Urinary bladder (tissue), 4 donors: Measurements from ENCODE around the gene PCDHGB4. TPM values are rescaled to one million over a fixed set of nuclear protein-coding genes. Genes with fewer than 3 reads are reported as not detected.
"Not testable (repeated sequence)": the region's sequence is repeated elsewhere in the genome, so short reads cannot be mapped to it uniquely, and the experiment has no call there.

Experiments used
- DNase-seq: peaks from one replicate; pipeline ENCODE4 v3.0.0-alpha.2; 2015; ENCODE audit errors: extremely low spot score
- H3K27ac ChIP-seq: one replicate; pipeline ENCODE4 v1.5.1; 2013; ENCODE audit warnings: low read depth, mild to moderate bottlenecking, moderate library complexity
- H3K36me3 ChIP-seq: one replicate; pipeline ENCODE4 v1.6.1; 2013; ENCODE audit warnings: mild to moderate bottlenecking, moderate library complexity; ENCODE audit not compliant: insufficient read depth
- H3K4me1 ChIP-seq: one replicate; pipeline ENCODE4 v1.6.1; 2013; ENCODE audit warnings: mild to moderate bottlenecking, moderate library complexity; ENCODE audit not compliant: insufficient read depth
- H3K4me3 ChIP-seq: one replicate; pipeline ENCODE4 v1.5.1; 2013; ENCODE audit warnings: low read depth, low read length
- WGBS: extraction: QIAGEN DNeasy Blood & Tissue Kit; methylation state at CpG from one replicate; pipeline ENCODE4 v1.1.7; 2013; 5-methylcytosine and 5-hydroxymethylcytosine counted together
- polyA plus RNA-seq: library from polyadenylated mRNA; stranded (reverse); fragments of 200-250 nt; gene quantifications from one replicate; pipeline ENCODE4 v1.2.3, GENCODE V29; 2013
- total RNA-seq: library from RNA; depleted of rRNA; stranded (reverse); fragments of >200 nt; gene quantifications from one replicate; pipeline ENCODE4 v1.2.3, GENCODE V29; 2014
- donor health status: healthy with polysubstance abuse.
- donor health status: healthy.

Gene PCDHGB4
- total RNA-seq = 11.7 TPM
- 2.4 TPM for polyA plus RNA-seq

- not testable (repeated sequence) for H3K27ac ChIP-seq, DNase-seq, H3K4me1 ChIP-seq, H3K36me3 ChIP-seq
- WGBS = 9% methylated on average over 19 of the region's 40 CpGs
- H3K4me3 ChIP-seq = peak within 1 kb of the TSS; percentile 23
Observed at GRCh38 chr5:141387557-141388311, at the start of gene PCDHGB4. Gene PCDHGB4 (plus strand): TSS chr5:141387698. CDS start chr5:141387885, 187 bp downstream.

GRCh38 chr5:141338538-141339306 is 48.8 kb upstream of the PCDHGB4 start, which contains the start of gene PCDHGA2:
Gene PCDHGA2 (plus strand): TSS chr5:141338760.
- Histone ChIP-seq H3K27ac (no peak within 1 kb of the TSS), H3K4me1 (no peaks in the 10 kb centered on the region), H3K36me3 (no peaks in the 10 kb centered on the region), H3K4me3 (peak within 1 kb of the TSS; percentile 0)
- no peak for DNase-seq
- WGBS = 9% methylated on average over 27 of the region's 27 CpGs

GRCh38 chr5:141340781-141341354 is 46.6 kb upstream of the PCDHGB4 start:
- not testable (repeated sequence) for H3K4me1 ChIP-seq, H3K4me3 ChIP-seq, H3K27ac ChIP-seq, DNase-seq, H3K36me3 ChIP-seq
- 65% methylated on average over 45 of the region's 45 CpGs for WGBS

- H3K4me3 ChIP-seq = no peak overlapping the region
- WGBS = 16% methylated on average over 1 of the region's 1 CpG
- H3K4me1 ChIP-seq = no peaks in the 10 kb centered on the region
- H3K36me3 ChIP-seq = no peaks in the 10 kb centered on the region
- DNase-seq = no peak
- H3K27ac ChIP-seq = no peak overlapping the region
Observed at GRCh38 chr5:141342773-141343172, 44.7 kb upstream of the PCDHGB4 start.

GRCh38 chr5:141343242-141343952 is 44.1 kb upstream of the PCDHGB4 start, which contains the start of gene PCDHGA3:
Gene PCDHGA3 (plus strand): TSS chr5:141343829. CDS start chr5:141344034, 205 bp downstream.
- no peaks in the 10 kb centered on the region for H3K4me1 ChIP-seq
- H3K4me3 ChIP-seq = peak within 1 kb of the TSS; percentile 30
- H3K27ac ChIP-seq = no peak within 1 kb of the TSS
- no peak for DNase-seq
- H3K36me3 ChIP-seq = no peaks in the 10 kb centered on the region
- 25% methylated on average over 9 of the region's 9 CpGs for WGBS

GRCh38 chr5:141343953-141344463 is 43.5 kb upstream of the PCDHGB4 start:
- 21% methylated on average over 31 of the region's 31 CpGs for whole genome bisulfite sequencing
- H3K4me1 ChIP-seq = no peaks in the 10 kb centered on the region
- DNase-seq = no peak
- H3K36me3 ChIP-seq = no peaks in the 10 kb centered on the region
- H3K27ac ChIP-seq = no peak overlapping the region
- H3K4me3 ChIP-seq = peak overlapping the region; percentile 30

- H3K27ac ChIP-seq = no peak overlapping the region
- H3K4me1 ChIP-seq = no peaks in the 10 kb centered on the region
- H3K4me3 ChIP-seq = no peak overlapping the region
- 34% methylated on average over 20 of the region's 20 CpGs for WGBS
- no peak for DNase-seq
- no peaks in the 10 kb centered on the region for H3K36me3 ChIP-seq
Observed at GRCh38 chr5:141345327-141345726, 42.2 kb upstream of the PCDHGB4 start.

- not testable (repeated sequence) for H3K27ac ChIP-seq, H3K4me3 ChIP-seq, H3K36me3 ChIP-seq, DNase-seq, H3K4me1 ChIP-seq
- WGBS = 45% methylated on average over 25 of the region's 35 CpGs
Observed at GRCh38 chr5:141346017-141346416, 41.5 kb upstream of the PCDHGB4 start.

GRCh38 chr5:141349917-141350619 is 37.4 kb upstream of the PCDHGB4 start, which contains the start of gene PCDHGB1:
Gene PCDHGB1 (plus strand): TSS chr5:141350099. CDS start chr5:141350261, 162 bp downstream.
- H3K4me3 ChIP-seq = no peak within 1 kb of the TSS
- no peaks in the 10 kb centered on the region for H3K36me3 ChIP-seq
- no peak within 1 kb of the TSS for H3K27ac ChIP-seq
- no peak for DNase-seq
- whole genome bisulfite sequencing = 26% methylated on average over 29 of the region's 29 CpGs
- H3K4me1 ChIP-seq = no peaks in the 10 kb centered on the region

GRCh38 chr5:141351591-141351990 is 35.9 kb upstream of the PCDHGB4 start:
- Histone ChIP-seq H3K4me1 (no peaks in the 10 kb centered on the region), H3K4me3 (no peak overlapping the region), H3K27ac (no peak overlapping the region), H3K36me3 (no peaks in the 10 kb centered on the region)
- 33% methylated on average over 32 of the region's 36 CpGs for whole genome bisulfite sequencing
- DNase-seq = no peak

GRCh38 chr5:141354900-141355469 is 32.5 kb upstream of the PCDHGB4 start, which contains the start of gene PCDHGA4:
Gene PCDHGA4 (plus strand): TSS chr5:141355021. CDS start chr5:141355108, 87 bp downstream.
- no peak for DNase-seq
- Histone ChIP-seq H3K27ac (no peak within 1 kb of the TSS), H3K4me1 (no peaks in the 10 kb centered on the region), H3K4me3 (peak within 1 kb of the TSS; percentile 10), H3K36me3 (no peaks in the 10 kb centered on the region)
- WGBS = 14% methylated on average over 29 of the region's 29 CpGs

GRCh38 chr5:141355641-141356040 is 31.9 kb upstream of the PCDHGB4 start:
- no peaks in the 10 kb centered on the region for H3K4me1 ChIP-seq
- no peak for DNase-seq
- no peak overlapping the region for H3K27ac ChIP-seq
- H3K4me3 ChIP-seq = no peak overlapping the region
- 49% methylated on average over 24 of the region's 24 CpGs for WGBS
- no peaks in the 10 kb centered on the region for H3K36me3 ChIP-seq
